Keratinocyte (primary cell): ENCODE data around the gene STYK1. TPM values are rescaled to one million over a fixed set of nuclear protein-coding genes. Genes with fewer than 3 reads are reported as not detected.

Experiments
- DNase-seq: peaks from one replicate; pipeline ENCODE4 v3.0.0-alpha.2; 2011; ENCODE audit warnings: low read depth, missing footprints, low spot score
- FAIRE-seq: peaks from 2 replicates; lab custom pipeline; 2011; peaks lifted over from hg19 to GRCh38; lab: Jason Lieb, UNC
- H2AFZ ChIP-seq: 2 replicates; pipeline ENCODE4 v1.6.0; 2012; ENCODE audit warnings: low read length, control low read depth, inconsistent platforms; ENCODE audit not compliant: control insufficient read depth
- H3K27ac ChIP-seq: 2 replicates; pipeline ENCODE4 v1.5.1; 2011; ENCODE audit warnings: low read length; ENCODE audit not compliant: control insufficient read depth, insufficient read depth
- H3K27me3 ChIP-seq: 3 replicates; pipeline ENCODE4 v1.6.0; 2011; ENCODE audit warnings: low read length; ENCODE audit not compliant: control insufficient read depth, insufficient read depth; ENCODE audit errors: extremely low read depth
- H3K36me3 ChIP-seq, 2 experiments: 2 replicates in 1 of 2; 3 replicates in 1 of 2; pipeline ENCODE4 v1.5.1; 2011; ENCODE audit warnings: low read length in 2 of 2, mild to moderate bottlenecking in 1 of 2; ENCODE audit not compliant: control insufficient read depth in 2 of 2, insufficient read depth in 2 of 2; ENCODE audit errors: extremely low read depth in 1 of 2
- H3K4me1 ChIP-seq: 3 replicates; pipeline ENCODE4 v1.5.1; 2011; ENCODE audit warnings: low read length; ENCODE audit not compliant: control insufficient read depth, insufficient read depth; ENCODE audit errors: extremely low read depth
- H3K4me2 ChIP-seq: 3 replicates; pipeline ENCODE4 v1.6.0; 2011; ENCODE audit warnings: low read depth, low read length; ENCODE audit not compliant: control insufficient read depth, insufficient read depth; ENCODE audit errors: extremely low read depth
- H3K4me3 ChIP-seq, 3 experiments: fragments of 200-600 bp in 1 of 3; sonication (generic) in 1 of 3; 2 replicates in 2 of 3; 3 replicates in 1 of 3; pipeline ENCODE4 v1.5.1; 2011 to 2016; ENCODE audit warnings: low read length in 3 of 3, mild to moderate bottlenecking in 3 of 3, control low read depth in 2 of 3, inconsistent platforms in 1 of 3, low read depth in 1 of 3, mixed read lengths in 1 of 3, mixed run types in 1 of 3, moderate library complexity in 1 of 3; ENCODE audit not compliant: control insufficient read depth in 2 of 3, insufficient read depth in 2 of 3; ENCODE audit errors: extremely low read depth in 1 of 3
- H3K79me2 ChIP-seq: 2 replicates; pipeline ENCODE4 v1.6.0; 2012; ENCODE audit warnings: low read length; ENCODE audit not compliant: control insufficient read depth, insufficient read depth
- H3K9ac ChIP-seq: 3 replicates; pipeline ENCODE4 v1.6.0; 2011; ENCODE audit warnings: low read length; ENCODE audit not compliant: control insufficient read depth, insufficient read depth; ENCODE audit errors: extremely low read depth
- H3K9me1 ChIP-seq: 3 replicates; pipeline ENCODE4 v1.6.0; 2011; ENCODE audit warnings: low read length; ENCODE audit not compliant: control insufficient read depth, insufficient read depth; ENCODE audit errors: extremely low read depth
- H3K9me3 ChIP-seq: 2 replicates; pipeline ENCODE4 v1.5.1; 2012; ENCODE audit warnings: low read depth, low read length; ENCODE audit not compliant: control insufficient read depth
- H4K20me1 ChIP-seq: 3 replicates; pipeline ENCODE4 v1.6.0; 2011; ENCODE audit warnings: low read length; ENCODE audit not compliant: control insufficient read depth, insufficient read depth; ENCODE audit errors: extremely low read depth
- EZH2 ChIP-seq: IDR thresholded peaks from one replicate; pipeline ENCODE4 v1.6.1; 2012; ENCODE audit warnings: inconsistent platforms, mild to moderate bottlenecking, low read length, moderate library complexity
- dilution Hi-C: fragments of 300-500 bp; cut with MboI; formaldehyde crosslinking; loops from one replicate; pipeline ENCODE4 v1.7.0; 2020; ENCODE audit warnings: low sequenced_read_pairs; ENCODE audit not compliant: extremely low pct_ligation_motif_present
- polyA plus RNA-seq, 5 experiments: library from polyadenylated mRNA; depleted of rRNA in 3 of 5; stranded (reverse) in 3 of 5; stranded (forward) in 1 of 5; unstranded in 1 of 5; fragments of >200 nt; gene quantifications; 1 replicate in 1 of 5; 2 replicates in 3 of 5; 3 replicates in 1 of 5; pipeline versions ENCODE4 v1.2.1 to v1.2.3, GENCODE V29; 2011 to 2012; ENCODE audit warnings: missing spikeins in 2 of 5, low read depth in 1 of 5, low replicate concordance in 1 of 5
- TF ChIP-seq, protein P1 (sequence below), 3 experiments: IDR thresholded peaks in 1 of 3; conservative IDR thresholded peaks in 1 of 3; optimal IDR thresholded peaks in 1 of 3; 2 replicates in 2 of 3; 3 replicates in 1 of 3; pipeline versions ENCODE3 to v1.5.1; 2011; ENCODE audit warnings: low read length in 3 of 3, mild to moderate bottlenecking in 3 of 3, moderate library complexity in 2 of 3, control low read depth in 1 of 3, inconsistent platforms in 1 of 3; ENCODE audit not compliant: insufficient read depth in 2 of 3; ENCODE audit errors: extremely low read depth in 1 of 3

The STYK1 gene
- polyA plus RNA-seq, 1 donor (not counting 4 experiments of a cell fraction or from before 2014, with no cell fraction given): 2.8 TPM

DNA sequence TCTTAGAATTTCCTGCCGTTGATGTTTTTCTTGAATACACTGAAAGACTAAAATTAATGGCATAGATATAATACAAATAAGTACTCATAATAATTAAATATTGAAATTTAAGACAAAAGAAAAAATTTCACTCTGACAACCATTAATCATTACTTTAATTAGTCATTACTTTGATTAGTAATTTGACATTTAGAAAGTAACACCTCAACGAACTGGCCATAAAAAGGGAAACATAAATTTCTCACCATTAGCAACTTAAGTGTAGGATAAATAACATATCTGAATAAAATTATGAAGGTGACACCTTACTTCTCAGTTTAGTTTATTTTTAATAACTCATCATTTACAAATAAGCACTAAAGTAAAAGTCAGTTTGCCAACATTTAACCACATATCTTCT lies 78.0 kb downstream of the STYK1 start:
- H3K27ac ChIP-seq: no peak overlapping the region
- TF ChIP-seq, protein P1, sequence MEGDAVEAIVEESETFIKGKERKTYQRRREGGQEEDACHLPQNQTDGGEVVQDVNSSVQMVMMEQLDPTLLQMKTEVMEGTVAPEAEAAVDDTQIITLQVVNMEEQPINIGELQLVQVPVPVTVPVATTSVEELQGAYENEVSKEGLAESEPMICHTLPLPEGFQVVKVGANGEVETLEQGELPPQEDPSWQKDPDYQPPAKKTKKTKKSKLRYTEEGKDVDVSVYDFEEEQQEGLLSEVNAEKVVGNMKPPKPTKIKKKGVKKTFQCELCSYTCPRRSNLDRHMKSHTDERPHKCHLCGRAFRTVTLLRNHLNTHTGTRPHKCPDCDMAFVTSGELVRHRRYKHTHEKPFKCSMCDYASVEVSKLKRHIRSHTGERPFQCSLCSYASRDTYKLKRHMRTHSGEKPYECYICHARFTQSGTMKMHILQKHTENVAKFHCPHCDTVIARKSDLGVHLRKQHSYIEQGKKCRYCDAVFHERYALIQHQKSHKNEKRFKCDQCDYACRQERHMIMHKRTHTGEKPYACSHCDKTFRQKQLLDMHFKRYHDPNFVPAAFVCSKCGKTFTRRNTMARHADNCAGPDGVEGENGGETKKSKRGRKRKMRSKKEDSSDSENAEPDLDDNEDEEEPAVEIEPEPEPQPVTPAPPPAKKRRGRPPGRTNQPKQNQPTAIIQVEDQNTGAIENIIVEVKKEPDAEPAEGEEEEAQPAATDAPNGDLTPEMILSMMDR (optimal IDR thresholded peaks at IDR 0.05 in 1 of 3, IDR thresholded peaks at IDR 0.05 in 1 of 3, conservative IDR thresholded peaks at IDR 0.05 in 1 of 3; ENCODE audit: extremely low read depth in 1 of 3, insufficient read depth in 2 of 3, low read length in 3 of 3): no peak
- no peak for TF ChIP-seq EZH2
- FAIRE-seq: no peak

GRCh38 chr12:10590966-10591365 lies 82.9 kb downstream of the STYK1 start:
- H2AFZ ChIP-seq: no peak overlapping the region
- H3K9me3 ChIP-seq: no peaks in the 10 kb centered on the region
- no peak overlapping the region for H3K4me3 ChIP-seq
- H3K27me3 ChIP-seq: no peaks in the 10 kb centered on the region
- DNase-seq (no peak), FAIRE-seq (no peak)
- no peaks in the 10 kb centered on the region for H3K79me2 ChIP-seq
- H4K20me1 ChIP-seq: no peaks in the 10 kb centered on the region
- dilution Hi-C loops: no loop called here
- H3K4me2 ChIP-seq: no peak overlapping the region
- TF ChIP-seq, protein P1 (optimal IDR thresholded peaks at IDR 0.05 in 1 of 3, IDR thresholded peaks at IDR 0.05 in 1 of 3, conservative IDR thresholded peaks at IDR 0.05 in 1 of 3; ENCODE audit: extremely low read depth in 1 of 3, insufficient read depth in 2 of 3, low read length in 3 of 3): no peak
- no peak for TF ChIP-seq EZH2
- H3K9me1 ChIP-seq: no peaks in the 10 kb centered on the region
- H3K36me3 ChIP-seq: peaks cover 0 to 3% of the 10 kb centered on the region in 2 experiments
- no peak overlapping the region for H3K27ac ChIP-seq
- H3K4me1 ChIP-seq: no peaks in the 10 kb centered on the region
- H3K9ac ChIP-seq: no peak overlapping the region

More for the DNA sequence above, 78.0 kb downstream of the STYK1 start:
- H3K9me1 ChIP-seq: no peaks in the 10 kb centered on the region
- no peak for DNase-seq
- H4K20me1 ChIP-seq: no peaks in the 10 kb centered on the region
- H3K36me3 ChIP-seq: peaks cover 0 to 6% of the 10 kb centered on the region in 2 experiments
- no peak overlapping the region for H2AFZ ChIP-seq
- H3K9ac ChIP-seq: no peak overlapping the region
- no peaks in the 10 kb centered on the region for H3K9me3 ChIP-seq
- H3K27me3 ChIP-seq: no peaks in the 10 kb centered on the region
- dilution Hi-C loops: no loop called here
- no peaks in the 10 kb centered on the region for H3K4me1 ChIP-seq
- no peaks in the 10 kb centered on the region for H3K79me2 ChIP-seq
- H3K4me3 ChIP-seq: no peak overlapping the region
- H3K4me2 ChIP-seq: no peak overlapping the region
